Lower leg skin (tissue), 4 donors: Measurements from ENCODE around the gene NPB. TPM values are rescaled to one million over a fixed set of nuclear protein-coding genes. Genes with fewer than 3 reads are reported as not detected.

Source experiments
- DNase-seq, 2 donors: peaks; one replicate each; pipeline ENCODE4 v3.0.0-alpha.2; 2019; ENCODE audit warnings: low spot score in 2 of 2
- H3K4me3 ChIP-seq: fragments of 200-600 bp; sonication (generic); 2 replicates; pipeline ENCODE4 v1.5.1; 2017; ENCODE audit warnings: mild to moderate bottlenecking, low read depth; ENCODE audit not compliant: poor library complexity, severe bottlenecking
- POLR2A ChIP-seq, 2 donors: fragments of 450-650 bp; IDR thresholded peaks; one replicate each; pipeline ENCODE4 v1.6.1; 2016 to 2017; ENCODE audit warnings: antibody characterized with exemption in 2 of 2, mild to moderate bottlenecking in 1 of 2, moderate library complexity in 1 of 2
- WGBS, 2 donors: methylation state at CpG; one replicate each; pipeline ENCODE4 v1.1.5; 2018; 5-methylcytosine and 5-hydroxymethylcytosine counted together
- intact Hi-C: fragments of 100-400 bp; cut with DNase I; formaldehyde crosslinking; loops from one replicate; pipeline ENCODE4 v1.15.0; 2023; ENCODE audit warnings: low total_unique reads
- total RNA-seq, 4 donors: library from RNA; depleted of rRNA; stranded (reverse); fragments of >200 nt; gene quantifications; one replicate each; pipeline ENCODE4 v1.1.0, GENCODE V29; 2016
- TF ChIP-seq, protein P1 (sequence below), 3 donors: fragments of 450-650 bp; IDR thresholded peaks; one replicate each; pipeline ENCODE4 v1.5.1; 2016; ENCODE audit warnings: antibody characterized with exemption in 3 of 3, mild to moderate bottlenecking in 3 of 3, moderate library complexity in 2 of 3

NPB gene
- total RNA-seq, 4 donors from 2014 or later, result 0.71 to 3.3 (median 2.0) TPM; not detected in 1

DNA sequence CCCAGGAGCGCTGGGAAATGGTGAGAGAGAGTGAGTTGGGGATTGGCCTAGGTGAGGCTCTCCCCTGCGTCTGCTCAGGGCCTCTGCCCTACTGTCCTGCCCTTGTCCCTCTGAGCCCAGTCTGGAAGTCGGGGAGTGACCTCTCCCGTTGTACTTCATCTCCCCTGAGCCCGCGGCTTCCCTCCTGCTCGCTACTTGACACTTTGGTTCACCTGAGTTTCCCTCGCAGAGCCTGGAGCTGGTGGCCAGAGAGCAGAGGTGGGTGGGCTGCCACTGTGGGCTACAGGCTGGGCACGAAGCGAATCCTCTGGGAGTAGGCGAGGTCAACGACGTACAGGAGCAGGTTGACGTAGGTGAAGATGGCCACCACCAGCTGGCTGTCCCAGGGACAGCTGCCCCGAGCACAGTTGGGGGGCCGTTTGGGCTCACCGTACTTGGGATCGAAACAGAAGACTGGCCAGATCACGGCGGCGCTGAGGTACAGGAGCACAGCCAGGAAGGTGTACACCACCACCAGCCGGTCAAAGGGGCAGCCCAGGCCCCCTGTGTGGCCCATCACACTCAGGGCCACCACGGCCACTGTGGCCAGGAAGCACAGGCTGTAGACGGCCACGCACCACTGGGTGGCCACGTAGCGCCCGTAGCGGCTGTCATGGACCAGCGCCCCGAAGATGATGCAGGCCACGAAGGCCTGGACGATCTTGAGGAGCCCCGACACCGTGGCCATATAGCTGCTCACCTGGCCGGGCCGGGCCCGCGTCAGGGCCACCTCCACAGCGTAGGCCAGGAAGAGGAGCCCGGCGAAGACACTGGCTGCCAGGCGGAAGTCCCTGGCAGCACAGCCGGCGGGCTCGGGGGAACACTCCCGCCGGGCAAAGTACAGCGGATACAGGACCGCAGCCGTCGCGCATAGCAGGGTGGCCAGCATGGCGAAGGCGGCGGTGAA lies 38.8 kb downstream of the NPB start:
- 89 to 92% methylated on average over 41 to 55 of the region's 56 CpGs for WGBS, 2 donors
- TF ChIP-seq POLR2A (IDR thresholded peaks at IDR 0.05), result no peak
- TF ChIP-seq, protein P1, sequence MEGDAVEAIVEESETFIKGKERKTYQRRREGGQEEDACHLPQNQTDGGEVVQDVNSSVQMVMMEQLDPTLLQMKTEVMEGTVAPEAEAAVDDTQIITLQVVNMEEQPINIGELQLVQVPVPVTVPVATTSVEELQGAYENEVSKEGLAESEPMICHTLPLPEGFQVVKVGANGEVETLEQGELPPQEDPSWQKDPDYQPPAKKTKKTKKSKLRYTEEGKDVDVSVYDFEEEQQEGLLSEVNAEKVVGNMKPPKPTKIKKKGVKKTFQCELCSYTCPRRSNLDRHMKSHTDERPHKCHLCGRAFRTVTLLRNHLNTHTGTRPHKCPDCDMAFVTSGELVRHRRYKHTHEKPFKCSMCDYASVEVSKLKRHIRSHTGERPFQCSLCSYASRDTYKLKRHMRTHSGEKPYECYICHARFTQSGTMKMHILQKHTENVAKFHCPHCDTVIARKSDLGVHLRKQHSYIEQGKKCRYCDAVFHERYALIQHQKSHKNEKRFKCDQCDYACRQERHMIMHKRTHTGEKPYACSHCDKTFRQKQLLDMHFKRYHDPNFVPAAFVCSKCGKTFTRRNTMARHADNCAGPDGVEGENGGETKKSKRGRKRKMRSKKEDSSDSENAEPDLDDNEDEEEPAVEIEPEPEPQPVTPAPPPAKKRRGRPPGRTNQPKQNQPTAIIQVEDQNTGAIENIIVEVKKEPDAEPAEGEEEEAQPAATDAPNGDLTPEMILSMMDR (IDR thresholded peaks at IDR 0.05), result no peak
- no peak for DNase-seq
- intact Hi-C loops, result no loop called here
- H3K4me3 ChIP-seq, result no peak overlapping the region

DNA sequence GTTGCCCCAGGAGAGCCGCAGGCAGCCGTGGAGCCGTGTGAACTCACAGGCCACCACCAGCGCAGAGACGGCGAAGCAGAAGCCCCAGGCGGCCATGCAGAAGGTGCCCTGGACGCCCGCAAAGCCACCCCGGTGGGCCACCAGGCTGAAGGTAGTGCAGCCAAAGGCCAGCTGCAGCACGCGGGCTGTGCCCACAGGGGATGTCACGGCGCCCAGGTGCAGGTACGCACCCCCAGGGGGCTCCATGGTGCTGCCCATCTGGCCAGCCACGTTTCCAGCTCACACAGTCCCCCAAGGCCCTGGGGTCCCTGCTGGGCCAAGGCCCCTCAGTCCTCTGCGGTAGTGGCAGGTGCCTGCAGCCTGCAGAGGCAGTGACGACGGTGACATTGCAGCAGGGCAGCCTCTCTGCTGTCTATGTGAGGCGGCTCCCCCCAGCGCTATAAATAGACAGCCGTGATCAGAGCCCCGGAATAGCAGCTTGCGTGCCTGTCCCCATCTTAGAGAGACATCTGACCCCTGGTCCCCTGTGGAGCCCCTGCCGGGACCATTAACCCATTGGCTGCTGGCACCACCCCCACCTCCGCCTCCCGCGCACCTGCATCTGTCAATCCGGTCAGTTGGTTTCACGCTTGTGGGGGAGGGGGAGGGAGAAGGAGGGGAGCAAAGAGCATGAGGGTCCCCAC lies 39.6 kb downstream of the NPB start:
- intact Hi-C loops, result no loop called here

DNA sequence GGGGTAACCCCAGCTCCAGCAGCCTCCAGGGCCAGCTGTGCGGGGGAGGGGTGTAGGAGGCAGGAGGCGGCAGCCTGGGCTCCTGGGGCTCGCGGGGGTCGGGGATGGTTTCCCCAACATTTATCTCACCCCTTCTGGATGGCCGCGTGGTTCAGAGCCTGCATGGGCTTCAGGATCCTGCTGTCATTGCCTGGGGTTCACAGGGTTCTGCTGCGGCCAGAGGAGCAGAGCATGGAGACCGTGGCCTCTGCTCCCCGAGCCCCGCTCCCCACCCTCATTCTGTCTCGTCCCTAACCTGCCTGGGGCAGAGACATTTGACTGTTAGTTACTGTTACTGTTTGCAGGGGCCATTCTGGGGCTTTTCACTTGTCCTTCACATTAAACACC lies 40.1 kb downstream of the NPB start:
- intact Hi-C loops, result no loop called here
- WGBS, 2 donors, result 32 to 43% methylated on average over 10 to 11 of the region's 12 CpGs

More for the DNA sequence above, 39.6 kb downstream of the NPB start:
- no peak for DNase-seq
- H3K4me3 ChIP-seq, result no peak overlapping the region
- TF ChIP-seq, protein P1 (IDR thresholded peaks at IDR 0.05), result no peak
- no peak for TF ChIP-seq POLR2A (IDR thresholded peaks at IDR 0.05)
- 38 to 57% methylated on average over 17 to 27 of the region's 30 CpGs for WGBS, 2 donors

DNA sequence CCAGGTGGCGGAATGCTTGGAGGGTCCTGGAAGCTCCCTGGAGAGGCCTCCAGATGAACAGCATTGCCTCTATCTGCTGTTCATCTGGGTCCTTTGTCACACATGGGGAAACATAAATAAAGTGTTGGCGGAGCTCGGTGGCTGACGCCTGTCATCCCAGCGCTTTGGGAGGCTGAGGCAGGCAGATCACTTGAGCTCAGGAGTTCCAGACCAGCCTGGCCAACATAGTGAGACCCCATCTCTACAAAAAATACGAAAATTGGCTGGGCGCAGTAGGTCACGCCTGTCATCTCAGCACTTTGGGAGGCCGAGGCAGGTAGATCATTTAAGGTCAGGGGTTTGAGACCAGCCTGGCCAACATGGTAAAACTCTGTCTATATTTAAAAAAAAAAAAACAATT lies 42.8 kb downstream of the NPB start:
- no peak overlapping the region for H3K4me3 ChIP-seq
- intact Hi-C loops, result no loop called here
- TF ChIP-seq POLR2A (IDR thresholded peaks at IDR 0.05), result no peak
- TF ChIP-seq, protein P1 (IDR thresholded peaks at IDR 0.05), result no peak
- WGBS, 2 donors, result 85 to 87% methylated on average over 9 of the region's 9 CpGs
- no peak for DNase-seq

More for the DNA sequence above, 40.1 kb downstream of the NPB start:
- TF ChIP-seq, protein P1 (IDR thresholded peaks at IDR 0.05), result no peak
- TF ChIP-seq POLR2A (IDR thresholded peaks at IDR 0.05), result no peak
- no peak overlapping the region for H3K4me3 ChIP-seq
- no peak for DNase-seq

DNA sequence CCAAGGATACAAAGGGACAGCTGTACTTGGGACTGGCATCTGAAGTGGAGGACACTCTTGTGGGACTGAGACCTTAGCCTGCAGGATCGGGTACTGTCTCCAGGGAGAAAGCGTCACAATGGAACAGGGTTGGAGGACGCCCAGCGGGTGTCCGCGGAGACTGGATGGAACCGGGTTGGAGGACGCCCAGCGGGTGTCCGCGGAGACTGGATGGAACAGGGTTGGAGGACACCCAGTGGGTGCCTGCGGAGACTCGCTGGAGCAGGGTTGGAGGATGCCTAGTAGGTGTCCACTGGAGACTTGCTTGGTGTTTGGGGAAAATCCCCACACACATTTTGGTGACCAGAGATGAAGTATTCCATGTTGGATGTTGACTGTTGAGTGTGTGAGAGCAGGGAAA lies 45.2 kb downstream of the NPB start, which contains the start of gene MYADML2:
Gene MYADML2, minus strand, starts transcription at position 45 of the 400 bp plus-strand sequence. CDS start 5,492 bp downstream, outside the sequence.
- WGBS, 2 donors, result 77 to 82% methylated on average over 13 of the region's 13 CpGs
- DNase-seq, result no peak
- intact Hi-C loops, result no loop called here
- TF ChIP-seq POLR2A (IDR thresholded peaks at IDR 0.05), result no peak
- TF ChIP-seq, protein P1 (IDR thresholded peaks at IDR 0.05), result no peak
- H3K4me3 ChIP-seq, result no peak within 1 kb of the TSS
